Stimulated activated CD8-positive, alpha-beta memory T cell treated with anti-CD3 and anti-CD28 coated beads, Interleukin-7, amount 100 ng/mL, for 48 hours (primary cell): ENCODE results near the gene IGLON5.

Experiments used
- DNase-seq, 2 donors: peaks; one replicate each; pipeline ENCODE4 v3.0.0-alpha.2; 2020; ENCODE audit warnings: low read depth in 1 of 2; ENCODE audit errors: extremely low read depth in 1 of 2

Gene IGLON5

GRCh38 chr19:51311351-51312257 is at the start of gene IGLON5:
IGLON5 (plus strand) TSS chr19:51311644; CDS start chr19:51311848, 204 bp downstream.
- no peak for DNase-seq

- DNase-seq = no peak
These were observed 47.6 kb upstream of the IGLON5 start for GRCh38 chr19:51263808-51264207.

- DNase-seq = no peak
These were observed 40.4 kb upstream of the IGLON5 start for GRCh38 chr19:51271067-51271466.

- peak in 1 of 2 donors; percentile 17 for DNase-seq
These were observed 39.1 kb upstream of the IGLON5 start for GRCh38 chr19:51272183-51272810.

GRCh38 chr19:51274049-51274770 is 37.2 kb upstream of the IGLON5 start:
- DNase-seq = no peak

GRCh38 chr19:51277112-51277511 is 34.3 kb upstream of the IGLON5 start:
- DNase-seq = no peak

GRCh38 chr19:51282335-51282734 is 29.1 kb upstream of the IGLON5 start:
- DNase-seq = no peak

GRCh38 chr19:51285682-51286081 is 25.8 kb upstream of the IGLON5 start:
- DNase-seq = no peak

- no peak for DNase-seq
These were observed 21.8 kb upstream of the IGLON5 start for GRCh38 chr19:51289635-51290034.

GRCh38 chr19:51292971-51293370 is 18.5 kb upstream of the IGLON5 start:
- no peak for DNase-seq

GRCh38 chr19:51293571-51294210 is 17.8 kb upstream of the IGLON5 start:
- no peak for DNase-seq

- no peak for DNase-seq
These were observed 17.1 kb upstream of the IGLON5 start for GRCh38 chr19:51294211-51294976.

GRCh38 chr19:51294977-51295375 is 16.5 kb upstream of the IGLON5 start:
- no peak for DNase-seq

GRCh38 chr19:51295382-51296126 is 15.9 kb upstream of the IGLON5 start:
- DNase-seq = no peak

- no peak for DNase-seq
These were observed 14.9 kb upstream of the IGLON5 start for GRCh38 chr19:51296336-51297093.

- DNase-seq = no peak
These were observed 14.0 kb upstream of the IGLON5 start for GRCh38 chr19:51297406-51297805.

- no peak for DNase-seq
These were observed 10.2 kb upstream of the IGLON5 start for GRCh38 chr19:51301266-51301665.

GRCh38 chr19:51305479-51305878 is 6.0 kb upstream of the IGLON5 start:
- no peak for DNase-seq

GRCh38 chr19:51316688-51317087 is 5.2 kb downstream of the IGLON5 start:
- DNase-seq = no peak
